Activated CD4-positive, alpha-beta T cell treated with anti-CD3 and anti-CD28 coated beads, Interleukin-10, Interleukin-2, amounts not matched to agents 100 ng/mL and 50 ng/mL, durations not matched to agents 16 hours and 8 hours (primary cell): ENCODE results near the gene CYBC1.

ENCODE experiments used
- DNase-seq: peaks from one replicate; pipeline ENCODE4 v3.0.0-alpha.2; 2020

Gene CYBC1

GRCh38 chr17:82405051-82405450, 45.5 kb downstream of the CYBC1 start:
- DNase-seq: no peak

GRCh38 chr17:82403662-82404660, 46.6 kb downstream of the CYBC1 start:
- DNase-seq: no peak

- DNase-seq: no peak
Observed at GRCh38 chr17:82402865-82403264, 47.7 kb downstream of the CYBC1 start.

- peak; percentile 77 for DNase-seq
Observed at GRCh38 chr17:82400830-82401229, 49.7 kb downstream of the CYBC1 start.

- no peak for DNase-seq
Observed at GRCh38 chr17:82400206-82400605, 50.3 kb downstream of the CYBC1 start.

GRCh38 chr17:82399601-82400101, 50.9 kb downstream of the CYBC1 start:
- no peak for DNase-seq

GRCh38 chr17:82399041-82399441, 51.5 kb downstream of the CYBC1 start:
- no peak for DNase-seq

- DNase-seq: no peak
Observed at GRCh38 chr17:82397449-82398335, 52.9 kb downstream of the CYBC1 start.

- no peak for DNase-seq
Observed at GRCh38 chr17:82396601-82397435, 53.7 kb downstream of the CYBC1 start.

GRCh38 chr17:82394278-82394677, 56.3 kb downstream of the CYBC1 start:
- DNase-seq: no peak

- no peak for DNase-seq
Observed at GRCh38 chr17:82392941-82393340, 57.6 kb downstream of the CYBC1 start.
